ENCODE measurements around the gene CYP4F2.
A peak's percentile ranks its signal among the peaks of the same experiment; 100 is the strongest.
"Not testable (repeated sequence)": the region's sequence is repeated elsewhere in the genome, so short reads cannot be mapped to it uniquely, and the experiment has no call there.

The CYP4F2 gene

DNA sequence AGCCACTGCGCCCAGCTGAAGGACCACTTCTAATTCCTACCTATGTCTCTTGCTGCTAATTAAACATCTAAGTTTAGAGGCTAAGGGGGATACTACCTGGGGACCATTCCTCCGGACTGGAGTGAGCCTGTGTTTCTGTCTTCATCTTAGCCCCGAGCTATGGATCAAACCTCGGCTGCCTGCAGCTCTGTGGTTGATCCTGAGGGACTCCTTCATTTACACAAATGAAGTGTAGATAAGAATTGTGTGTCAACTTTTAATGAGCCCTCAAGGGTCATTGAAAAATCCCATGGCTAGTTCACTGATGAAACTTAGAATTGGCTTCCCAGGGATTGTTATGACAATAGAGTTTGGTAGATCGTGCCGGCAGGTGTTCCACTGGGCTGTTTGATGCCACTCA lies 51.0 kb downstream of the CYP4F2 start:
- no peak for DNase-seq (ENCODE audit: low read depth)

DNA sequence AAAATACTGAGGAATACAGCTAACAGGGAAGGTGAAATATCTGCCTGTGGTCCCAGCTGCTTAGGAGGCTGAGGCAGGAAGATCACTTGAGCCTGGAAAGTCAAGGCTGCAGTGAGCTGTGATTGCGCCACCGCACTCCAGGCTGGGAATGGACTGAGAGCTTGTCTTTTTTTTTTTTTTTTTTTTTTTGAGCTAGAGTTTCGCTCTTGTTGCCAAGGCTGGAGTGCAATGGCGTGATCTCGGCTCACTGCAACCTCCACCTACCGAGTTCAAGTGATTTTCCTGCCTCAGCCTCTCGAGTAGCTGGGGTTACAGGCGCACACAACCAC lies 54.0 kb downstream of the CYP4F2 start:
- DNase-seq (ENCODE audit: low read depth), result not testable (repeated sequence)

DNA sequence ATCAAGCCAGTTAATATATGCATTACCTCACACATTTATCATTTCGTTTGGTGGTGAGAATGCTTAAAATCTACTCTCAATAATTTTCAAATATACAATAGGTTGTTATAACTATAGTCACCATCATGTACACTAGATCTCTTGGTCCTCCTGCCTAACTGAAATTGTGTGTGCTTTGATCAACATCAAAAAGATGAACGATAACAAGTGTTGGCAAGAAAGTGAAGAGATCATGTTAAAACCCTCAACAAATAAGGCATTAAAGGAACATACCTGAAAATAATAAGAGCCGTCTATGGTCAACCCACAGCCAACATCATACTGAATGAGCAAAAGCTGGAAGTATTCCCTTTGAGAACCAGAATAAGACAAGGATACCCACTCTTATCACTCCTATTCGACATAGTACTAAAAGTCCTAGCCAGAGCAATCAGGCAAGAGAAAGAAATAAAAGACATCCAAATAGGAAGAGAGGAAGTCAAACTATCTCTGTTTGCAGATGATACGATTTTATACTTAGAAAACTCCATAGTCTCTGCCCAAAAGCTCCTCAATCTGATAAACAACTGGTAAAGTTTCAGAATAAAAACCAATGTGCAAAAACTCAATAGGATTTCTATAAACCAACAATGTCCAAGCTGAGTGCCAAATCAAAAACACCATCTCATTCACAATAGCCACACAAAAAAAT lies 54.5 kb downstream of the CYP4F2 start:
- no peak for DNase-seq (ENCODE audit: low read depth)

DNA sequence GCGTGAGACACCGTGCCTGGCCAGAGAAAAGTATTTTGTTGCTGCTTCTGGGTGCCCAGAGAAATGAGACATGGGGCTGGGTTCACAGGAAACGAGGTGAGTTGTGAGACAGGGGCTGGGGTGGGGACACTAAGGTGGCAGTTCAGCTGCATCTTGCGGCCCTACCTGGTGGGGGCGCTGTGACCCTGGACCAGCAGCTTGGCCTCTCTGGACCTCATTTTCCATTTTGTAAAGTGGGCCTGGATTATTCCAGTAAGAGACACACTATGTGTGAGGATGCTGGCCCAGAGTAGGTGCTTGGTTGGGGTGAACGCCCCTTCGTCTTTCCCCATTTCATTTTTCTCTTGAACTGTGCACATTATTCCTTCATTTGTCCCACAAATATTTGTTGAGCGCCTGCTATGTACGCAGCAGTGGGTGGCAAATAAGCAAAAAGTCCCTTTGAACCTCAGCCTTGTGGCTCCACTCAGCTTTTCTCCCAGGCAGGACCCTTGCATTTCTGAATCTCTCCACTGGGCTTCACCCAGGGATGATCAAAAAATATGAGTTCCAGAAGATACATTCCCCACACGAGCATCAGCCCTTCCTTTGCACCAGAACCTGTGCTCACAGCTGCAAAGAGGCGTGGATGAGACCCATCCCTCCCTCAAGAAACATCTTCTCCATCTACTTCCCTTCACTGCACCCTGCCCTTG lies 55.9 kb downstream of the CYP4F2 start:
- no peak for DNase-seq (ENCODE audit: low read depth)

DNA sequence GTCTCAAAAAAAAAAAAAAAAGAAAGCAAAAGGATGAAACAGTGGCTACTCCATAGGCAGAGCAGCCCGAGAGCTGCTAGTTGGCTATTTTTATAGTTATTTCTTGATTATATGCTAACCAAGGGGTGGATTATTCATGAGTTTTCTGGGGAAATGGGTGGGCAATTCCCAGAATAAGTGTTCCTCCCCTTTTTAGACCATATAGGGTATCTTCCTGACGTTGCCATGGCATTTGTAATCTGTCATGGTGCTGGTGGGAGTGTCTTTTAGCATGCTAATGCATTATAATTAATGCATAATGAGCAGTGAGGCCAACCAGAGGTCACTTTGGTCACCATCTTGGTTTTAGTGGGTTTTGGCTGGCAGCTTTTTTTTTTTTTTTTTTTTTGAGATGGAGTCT lies 57.0 kb downstream of the CYP4F2 start:
- DNase-seq (ENCODE audit: low read depth), result no peak

DNA sequence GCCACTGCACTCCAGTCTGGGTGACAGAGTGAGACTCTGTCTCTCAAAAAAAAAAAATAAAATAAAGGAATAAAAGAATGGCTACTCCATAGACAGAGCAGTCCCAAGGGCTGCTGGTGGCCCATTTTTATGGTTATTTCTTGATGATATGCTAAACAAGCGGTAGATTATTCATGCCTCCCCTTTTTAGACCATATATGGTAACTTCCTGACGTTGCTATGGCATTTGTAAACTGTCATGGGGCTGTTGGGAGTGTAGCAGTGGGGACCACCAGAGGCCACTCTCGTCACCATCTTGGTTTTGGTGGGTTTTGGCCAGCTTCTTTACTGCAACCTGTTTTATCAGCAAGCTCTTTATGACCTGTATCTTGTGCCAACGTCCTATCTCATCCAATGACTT lies 58.0 kb downstream of the CYP4F2 start:
- not testable (repeated sequence) for DNase-seq (ENCODE audit: low read depth)

DNA sequence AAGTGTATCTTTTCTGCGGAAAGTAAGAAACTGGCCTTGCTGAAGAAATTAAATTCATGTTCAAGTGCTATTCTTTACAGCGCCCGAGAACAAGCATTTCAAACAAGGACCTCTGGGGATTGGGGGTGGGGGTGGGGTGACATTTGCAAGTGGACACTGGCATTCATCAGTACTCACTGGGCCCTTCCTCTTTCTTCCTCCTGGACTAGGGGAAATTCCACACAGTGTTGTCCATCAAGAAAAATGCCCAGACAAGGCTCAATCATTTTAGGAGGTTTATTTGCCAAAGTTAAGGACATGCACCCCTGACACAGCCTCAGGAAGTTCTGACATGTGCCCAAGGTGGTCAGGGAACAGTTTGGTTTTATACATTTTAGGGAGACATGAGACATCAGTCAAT lies 59.5 kb downstream of the CYP4F2 start:
- no peak for DNase-seq (ENCODE audit: low read depth)

DNA sequence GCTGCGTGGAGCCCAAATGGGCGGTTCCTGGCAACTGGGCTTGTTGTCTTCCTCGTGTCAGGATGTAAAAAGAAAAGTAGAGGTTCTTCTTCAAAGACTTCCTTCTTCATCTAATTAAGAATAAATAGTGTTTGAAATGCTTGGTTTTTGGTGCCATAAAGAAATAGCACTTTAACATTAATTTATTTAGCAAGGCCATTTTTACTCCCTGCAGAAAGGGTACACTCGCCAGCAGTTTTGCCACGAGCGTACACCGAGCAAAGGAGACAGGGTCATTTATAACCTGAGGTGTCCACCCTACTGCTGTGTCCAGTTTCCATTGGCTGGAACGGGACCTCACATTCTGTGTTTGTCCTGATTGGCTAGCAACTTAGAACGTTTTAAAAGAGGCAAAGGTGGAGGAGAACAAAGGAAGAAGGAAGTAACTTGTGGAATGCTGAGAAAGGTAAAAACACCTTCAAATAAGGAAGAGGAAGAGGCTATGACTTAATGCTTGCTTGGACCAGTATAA lies 60.6 kb downstream of the CYP4F2 start:
- no peak for DNase-seq (ENCODE audit: low read depth)

DNA sequence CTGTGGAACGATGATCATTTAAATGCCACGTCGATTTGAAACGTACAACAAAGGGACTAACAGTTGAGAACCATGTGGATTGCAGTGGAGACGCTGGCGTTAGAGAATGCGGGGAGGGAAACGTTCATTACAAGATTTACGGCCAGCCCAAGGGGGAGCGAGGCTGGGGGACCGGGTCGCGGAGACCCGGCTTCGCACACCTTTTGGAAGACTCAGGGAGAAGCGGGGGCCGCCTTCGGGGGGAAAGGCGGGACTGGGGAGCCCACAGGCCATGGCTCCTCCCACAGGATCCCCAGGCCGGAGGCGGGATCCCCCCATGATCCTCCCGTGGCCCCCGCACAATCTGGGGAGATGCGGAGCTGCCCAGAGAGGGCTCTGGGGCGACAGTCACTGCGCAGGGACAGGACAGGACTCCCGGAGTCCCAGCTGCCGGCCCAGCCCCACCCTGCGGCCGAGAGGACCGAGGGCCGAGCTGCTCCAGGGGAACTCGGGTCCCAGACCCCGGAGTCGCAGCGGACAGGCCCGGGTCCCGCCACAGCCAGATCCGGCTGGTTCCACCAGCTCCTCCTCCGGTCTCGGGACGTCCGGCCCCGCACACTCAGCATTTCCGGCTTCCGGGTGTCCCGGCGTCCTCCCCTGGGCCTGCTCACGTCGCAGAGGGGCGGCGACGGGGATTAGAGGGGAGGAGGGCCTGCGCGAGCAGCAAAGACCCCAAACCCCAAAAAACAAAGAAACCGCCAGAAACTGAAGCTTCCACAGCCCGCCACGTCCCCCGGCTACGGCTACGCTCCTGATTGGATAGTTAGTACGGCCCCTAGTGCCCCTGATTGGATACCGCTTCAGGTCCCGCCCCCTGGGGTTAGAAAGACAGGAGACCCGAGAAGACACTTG lies 61.3 kb downstream of the CYP4F2 start:
- peak; percentile 87 for DNase-seq (ENCODE audit: low read depth)

- peak; percentile 26 for DNase-seq (ENCODE audit: low read depth)
These were observed 62.1 kb downstream of the CYP4F2 start for GRCh38 chr19:15835565-15836329.

DNA sequence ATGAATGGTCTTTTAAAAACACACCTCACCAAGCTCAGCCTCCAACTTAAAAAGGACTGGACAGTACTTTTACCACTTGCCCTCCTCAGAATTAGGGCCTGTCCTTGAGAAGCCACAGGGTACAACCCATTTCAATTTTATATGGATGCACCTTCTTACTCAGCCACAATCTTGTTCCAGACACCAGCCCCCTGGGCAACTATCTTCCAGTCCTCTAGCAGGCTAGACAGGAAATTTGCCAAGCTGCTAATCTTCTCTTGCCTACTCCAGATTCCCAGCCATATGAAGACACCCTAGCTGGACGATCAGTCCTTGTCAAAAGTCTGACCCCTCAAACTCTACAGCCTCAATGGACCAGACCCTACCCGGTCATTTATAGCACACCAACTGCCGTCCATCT lies 63.6 kb downstream of the CYP4F2 start:
- DNase-seq (ENCODE audit: low read depth), result not testable (repeated sequence)

- no peak for DNase-seq (ENCODE audit: low read depth)
These were observed 66.2 kb downstream of the CYP4F2 start for GRCh38 chr19:15831626-15832025.

GRCh38 chr19:15829786-15830185 lies 68.1 kb downstream of the CYP4F2 start:
- DNase-seq (ENCODE audit: low read depth), result no peak

- no peak for DNase-seq (ENCODE audit: low read depth)
These were observed 68.6 kb downstream of the CYP4F2 start for GRCh38 chr19:15829306-15829698.

DNA sequence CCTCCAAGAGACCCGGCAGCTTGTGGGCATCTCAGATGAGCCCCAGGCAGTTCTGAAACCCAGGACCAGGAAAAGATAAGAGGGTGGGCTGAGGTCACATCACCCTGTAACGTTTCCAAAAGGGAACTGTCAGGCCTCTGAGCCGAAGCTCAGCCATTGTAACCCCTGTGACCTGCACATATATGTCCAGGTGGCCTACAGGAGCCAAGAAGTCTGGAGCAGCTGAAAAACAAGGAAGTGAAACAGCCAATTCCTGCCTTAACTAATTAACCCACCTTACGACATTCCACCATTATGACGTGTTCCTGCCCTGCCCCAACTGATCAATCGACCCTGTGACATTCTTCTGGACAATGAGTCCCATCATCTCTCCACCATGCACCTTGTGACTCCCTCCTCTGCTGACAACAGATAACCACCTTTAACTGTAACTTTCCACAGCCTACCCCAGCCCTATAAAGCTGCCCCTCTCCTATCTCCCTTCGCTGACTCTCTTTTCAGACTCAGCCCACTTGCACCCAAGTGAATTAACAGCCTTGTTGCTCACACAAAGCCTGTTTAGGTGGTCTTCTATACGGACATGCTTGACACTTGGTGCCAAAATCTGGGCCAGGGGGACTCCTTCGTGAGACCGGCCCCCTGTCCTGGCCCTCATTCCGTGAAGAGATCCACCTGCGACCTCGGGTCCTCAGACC lies 69.1 kb downstream of the CYP4F2 start:
- not testable (repeated sequence) for DNase-seq (ENCODE audit: low read depth)

GRCh38 chr19:15828121-15828610 lies 69.7 kb downstream of the CYP4F2 start:
- DNase-seq (ENCODE audit: low read depth), result no peak

All from stimulated activated CD8-positive, alpha-beta memory T cell treated with anti-CD3 and anti-CD28 coated beads, Interleukin-12 subunit alpha, Interleukin-12 subunit beta, amount 100 ng/mL, for 4 hours (primary cell).